GM12801 (cell line): ENCODE measurements around the gene CIT.

Experiments
- CTCF ChIP-seq: IDR thresholded peaks from one replicate; pipeline ENCODE4 v1.5.1; 2011; ENCODE audit warnings: control low read depth; ENCODE audit not compliant: insufficient read length; ENCODE audit errors: extremely low read depth

The CIT gene

GRCh38 chr12:119674560-119674959, 202.6 kb downstream of the CIT start:
- TF ChIP-seq CTCF: no peak

- no peak for TF ChIP-seq CTCF
Measured at GRCh38 chr12:119673634-119674033, 203.5 kb downstream of the CIT start.

- TF ChIP-seq CTCF: no peak
Measured at GRCh38 chr12:119672194-119672593, 204.9 kb downstream of the CIT start.

- no peak for TF ChIP-seq CTCF
Measured at GRCh38 chr12:119671070-119671469, 206.1 kb downstream of the CIT start.

GRCh38 chr12:119669744-119670472, 207.2 kb downstream of the CIT start:
- no peak for TF ChIP-seq CTCF

GRCh38 chr12:119668324-119668841, 208.7 kb downstream of the CIT start:
- TF ChIP-seq CTCF: no peak

- peak; percentile 2 for TF ChIP-seq CTCF
Measured at GRCh38 chr12:119667577-119668323, 209.4 kb downstream of the CIT start, which contains the start of gene PRKAB1. TSS of gene PRKAB1 (plus strand) at chr12:119668133. CDS start at chr12:119668245, 112 bp downstream.
